NCI-H82 treated with DMSO at 0.1 percent for 48 hours (cell line): ENCODE measurements around the gene APP.
A peak's percentile ranks its signal among the peaks of the same experiment; 100 is the strongest.

ENCODE experiments used
- DNase-seq: peaks from one replicate; lab custom pipeline; 2025; ENCODE audit not compliant: unreplicated experiment; lab: John Stamatoyannopoulos, UW

Gene APP

DNA sequence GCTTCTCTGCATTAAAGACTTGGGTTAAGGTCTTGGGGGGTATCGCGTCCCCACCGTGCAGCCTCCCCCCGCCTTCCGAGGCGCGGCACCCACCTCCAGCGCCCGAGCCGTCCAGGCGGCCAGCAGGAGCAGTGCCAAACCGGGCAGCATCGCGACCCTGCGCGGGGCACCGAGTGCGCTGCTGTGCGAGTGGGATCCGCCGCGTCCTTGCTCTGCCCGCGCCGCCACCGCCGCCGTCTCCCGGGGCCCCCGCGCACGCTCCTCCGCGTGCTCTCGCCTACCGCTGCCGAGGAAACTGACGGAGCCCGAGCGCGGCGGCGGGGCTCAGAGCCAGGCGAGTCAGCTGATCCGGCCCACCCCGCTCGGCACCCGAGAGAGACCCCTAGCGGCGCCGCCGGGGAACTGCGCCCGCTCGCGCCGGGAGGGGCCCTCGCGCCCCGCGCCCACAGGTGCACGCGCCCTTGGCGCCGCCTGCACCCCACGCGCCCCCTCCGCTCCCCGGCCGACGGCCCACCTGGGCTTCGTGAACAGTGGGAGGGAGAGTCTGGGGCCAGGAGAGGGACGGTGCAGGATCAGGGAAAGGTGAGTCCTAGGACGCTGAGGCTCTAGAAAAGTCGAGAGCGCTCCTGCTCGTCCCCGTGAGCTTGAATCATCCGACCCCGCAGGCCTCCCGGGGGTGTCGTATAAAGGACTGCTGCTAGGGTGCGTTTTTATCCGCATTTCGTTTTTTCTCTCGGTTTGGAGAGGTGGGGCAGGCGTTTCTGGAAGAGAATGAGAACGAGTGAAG is at the start of gene APP:
Gene APP (minus strand): TSS at position 300 of the 787 bp plus-strand sequence. CDS start 150 bp downstream, at position 150.
- DNase-seq = peak; percentile 27

DNA sequence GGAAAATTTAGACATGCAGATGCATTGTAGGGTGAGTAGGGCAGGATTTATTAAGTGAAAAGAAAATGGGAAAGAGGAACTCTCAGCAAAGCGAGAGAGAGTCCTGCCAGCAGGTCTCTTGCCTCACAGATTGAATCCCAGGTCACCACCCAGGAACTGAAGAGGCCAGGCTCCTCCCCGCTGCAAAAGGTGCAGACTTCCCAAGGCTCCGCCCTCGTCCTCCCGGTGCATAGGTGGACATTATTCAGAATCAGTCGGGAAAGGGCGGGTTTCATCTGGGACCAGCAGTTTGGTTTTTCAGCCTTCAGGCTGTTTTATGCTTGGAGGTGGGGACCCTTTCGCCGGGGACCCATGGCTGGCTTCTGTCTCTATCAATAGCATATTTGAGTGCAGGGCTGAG is 41.6 kb upstream of the APP start:
- DNase-seq = no peak

DNA sequence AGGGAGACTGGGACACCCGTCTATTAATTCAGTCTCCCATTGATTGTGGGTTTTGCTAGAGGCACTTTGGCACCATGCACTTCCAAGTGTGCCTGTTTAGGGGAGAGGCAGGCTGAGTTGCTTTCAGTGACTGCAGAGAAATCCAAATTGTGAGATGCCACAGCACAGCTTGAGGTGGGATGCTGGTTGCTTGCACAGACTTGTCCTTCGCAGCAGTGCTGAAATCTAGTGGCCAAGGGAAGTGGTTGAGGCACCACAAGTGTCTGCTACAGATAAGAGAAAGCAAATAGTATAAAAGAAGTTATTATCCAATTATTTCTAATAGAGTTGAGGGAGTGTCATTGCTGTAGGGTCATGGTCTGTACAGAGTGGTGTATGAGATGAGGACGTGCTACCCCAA is 40.0 kb upstream of the APP start:
- DNase-seq = no peak

DNA sequence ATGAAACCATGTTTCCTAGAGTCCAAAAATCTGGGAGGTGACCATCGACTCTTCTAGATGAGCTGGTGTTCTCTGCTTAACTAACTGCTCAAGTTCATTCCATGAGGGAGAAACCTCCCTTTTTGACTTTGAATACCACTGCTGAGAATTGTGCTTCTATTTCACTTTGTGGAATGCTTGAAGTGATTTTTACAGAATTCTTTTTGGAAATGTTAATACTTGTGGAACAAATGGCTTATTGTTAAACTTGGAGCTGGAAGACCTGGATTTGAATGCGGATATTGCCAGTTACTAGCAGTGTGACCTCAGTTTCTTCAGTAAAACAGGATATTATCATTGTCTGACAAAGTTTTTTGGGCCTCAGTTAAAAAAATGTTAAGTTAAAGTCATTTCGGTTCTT is 36.5 kb upstream of the APP start:
- no peak for DNase-seq

DNA sequence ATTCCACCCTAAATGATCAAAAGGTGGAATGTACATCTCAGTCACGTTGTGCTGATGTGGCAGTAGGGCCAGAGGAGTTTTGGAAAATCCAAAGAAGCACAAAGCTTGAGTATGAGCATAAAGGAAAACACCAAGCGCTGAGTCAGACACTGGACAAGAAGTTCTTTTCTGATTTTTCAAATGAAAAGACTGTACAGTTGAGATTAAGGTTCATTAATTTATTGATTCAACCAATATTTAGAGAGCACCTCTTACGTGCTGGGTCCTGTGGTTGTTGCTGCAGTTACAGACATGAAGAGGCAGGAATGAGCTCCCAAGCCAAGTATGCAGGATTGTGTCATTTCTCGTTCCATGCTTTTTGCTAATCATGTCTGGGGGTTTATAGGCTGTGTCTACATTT is 28.9 kb upstream of the APP start:
- DNase-seq = no peak

DNA sequence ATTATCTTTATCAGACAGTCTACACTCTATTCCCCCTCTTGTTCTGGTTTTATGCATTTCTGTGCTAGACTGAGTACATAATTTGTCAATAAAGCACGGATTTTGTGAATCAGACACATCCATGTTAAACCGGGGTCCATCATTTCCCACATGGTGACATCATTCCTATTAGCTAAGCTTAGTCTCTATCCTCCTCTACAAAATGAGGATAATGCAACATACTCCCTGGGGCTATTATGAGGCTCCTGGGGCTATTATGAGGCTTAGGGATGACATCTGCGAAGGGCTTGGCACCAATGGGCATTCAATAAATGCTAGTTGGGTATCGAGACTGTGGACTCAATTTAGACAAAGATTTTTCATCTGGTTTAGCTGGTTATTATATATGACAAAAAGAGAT is 25.1 kb upstream of the APP start:
- DNase-seq = no peak

- DNase-seq = no peak
Observed at GRCh38 chr21:26194811-26195251, 24.3 kb upstream of the APP start.

GRCh38 chr21:26194326-26194725 is 23.8 kb upstream of the APP start:
- DNase-seq = no peak

DNA sequence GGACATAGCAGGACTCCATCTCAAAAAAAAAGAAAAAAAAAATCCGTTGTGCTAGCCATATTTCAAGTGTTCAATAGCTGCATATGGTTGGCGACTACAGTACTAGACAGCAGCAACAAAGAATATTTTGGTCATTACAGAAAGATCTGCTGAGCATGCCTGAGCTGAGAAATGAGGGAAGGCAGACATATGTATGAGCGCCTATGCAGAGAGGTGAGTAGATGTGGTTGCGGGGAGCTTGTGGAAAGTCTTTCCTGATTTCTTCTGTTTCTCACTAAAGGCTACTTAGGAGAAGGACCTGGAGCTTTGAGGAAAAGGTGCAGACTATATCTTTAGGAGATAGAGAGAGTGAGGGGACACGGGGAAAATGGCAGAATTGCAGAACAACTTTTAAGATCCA is 21.0 kb upstream of the APP start:
- no peak for DNase-seq

GRCh38 chr21:26188422-26188821 is 17.9 kb upstream of the APP start:
- no peak for DNase-seq

DNA sequence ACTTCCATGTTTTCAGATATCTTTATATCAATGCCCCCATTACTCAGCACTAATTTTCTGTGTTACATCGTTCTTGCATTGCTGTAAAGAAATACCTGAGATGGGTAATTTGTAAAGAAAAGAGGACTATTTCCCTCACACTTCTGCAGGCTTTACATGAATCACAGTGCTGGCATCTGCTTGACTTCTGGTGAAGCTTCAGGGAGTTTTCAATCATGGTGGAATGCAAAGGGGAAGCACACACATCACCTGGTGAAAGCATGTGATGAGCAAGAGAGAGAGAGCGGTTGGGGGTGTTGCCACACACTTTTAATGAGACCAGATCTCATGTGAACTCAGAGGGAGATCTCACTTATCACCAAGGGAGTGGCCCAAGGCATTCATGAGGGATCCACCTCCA is 14.9 kb upstream of the APP start:
- DNase-seq = no peak

DNA sequence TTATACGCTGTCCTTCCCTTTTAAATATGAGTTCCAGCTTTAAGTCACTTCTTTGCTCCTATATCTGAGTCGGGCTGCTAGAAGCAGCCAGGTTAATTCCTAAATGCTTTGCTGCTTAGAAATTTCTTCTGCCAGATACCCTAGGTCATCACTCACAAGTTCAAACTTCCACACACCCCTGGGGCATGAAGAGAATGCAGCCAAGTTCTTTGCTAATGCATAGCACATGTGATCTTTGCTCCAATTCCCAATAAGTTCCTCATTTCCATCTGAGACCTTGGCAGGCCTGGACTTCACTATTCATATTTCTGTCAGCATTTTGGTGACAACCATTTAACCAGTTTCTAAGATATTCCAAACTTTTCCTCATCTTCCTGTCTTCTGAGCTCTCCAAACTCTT is 14.5 kb upstream of the APP start:
- DNase-seq = no peak

DNA sequence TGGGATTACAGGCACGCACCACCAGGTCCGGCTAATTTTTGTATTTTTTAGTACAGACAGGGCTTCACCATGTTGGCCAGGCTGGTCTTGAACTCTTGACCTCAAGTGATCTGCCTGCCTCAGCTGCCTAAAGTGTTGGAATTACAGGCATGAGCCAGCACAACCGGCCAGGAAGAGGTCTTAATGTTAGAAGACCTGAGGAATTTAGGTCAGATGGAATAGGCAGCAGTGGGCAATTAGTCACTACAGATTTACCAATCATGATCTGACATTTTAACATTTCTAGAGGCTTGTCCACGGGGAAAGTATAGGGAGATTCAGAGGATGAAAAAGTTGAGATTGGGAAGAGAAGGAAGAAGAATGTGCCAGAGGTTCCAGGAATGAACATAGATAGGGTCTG is 8.9 kb upstream of the APP start:
- no peak for DNase-seq

- no peak for DNase-seq
Observed at GRCh38 chr21:26177746-26178426, 7.3 kb upstream of the APP start.

DNA sequence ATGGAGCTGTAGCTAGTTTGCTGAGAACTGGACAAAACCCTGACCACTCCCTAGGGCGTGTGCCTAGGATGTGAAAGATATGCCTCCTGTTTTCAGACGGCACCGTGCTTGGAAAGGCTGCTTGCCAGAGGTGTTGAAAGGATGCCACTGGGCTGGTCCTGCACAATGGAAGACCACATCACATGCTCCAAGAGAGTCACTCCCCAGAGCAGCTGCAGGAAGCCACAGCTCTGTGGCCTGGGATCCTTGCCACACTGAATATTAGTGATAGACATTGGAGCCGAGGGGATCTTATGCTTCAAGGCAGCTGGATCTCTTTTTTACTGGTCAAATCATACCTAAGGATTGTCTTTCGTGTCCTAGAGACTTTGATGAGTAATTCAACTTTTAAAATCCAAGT is 6.6 kb upstream of the APP start:
- DNase-seq = no peak

DNA sequence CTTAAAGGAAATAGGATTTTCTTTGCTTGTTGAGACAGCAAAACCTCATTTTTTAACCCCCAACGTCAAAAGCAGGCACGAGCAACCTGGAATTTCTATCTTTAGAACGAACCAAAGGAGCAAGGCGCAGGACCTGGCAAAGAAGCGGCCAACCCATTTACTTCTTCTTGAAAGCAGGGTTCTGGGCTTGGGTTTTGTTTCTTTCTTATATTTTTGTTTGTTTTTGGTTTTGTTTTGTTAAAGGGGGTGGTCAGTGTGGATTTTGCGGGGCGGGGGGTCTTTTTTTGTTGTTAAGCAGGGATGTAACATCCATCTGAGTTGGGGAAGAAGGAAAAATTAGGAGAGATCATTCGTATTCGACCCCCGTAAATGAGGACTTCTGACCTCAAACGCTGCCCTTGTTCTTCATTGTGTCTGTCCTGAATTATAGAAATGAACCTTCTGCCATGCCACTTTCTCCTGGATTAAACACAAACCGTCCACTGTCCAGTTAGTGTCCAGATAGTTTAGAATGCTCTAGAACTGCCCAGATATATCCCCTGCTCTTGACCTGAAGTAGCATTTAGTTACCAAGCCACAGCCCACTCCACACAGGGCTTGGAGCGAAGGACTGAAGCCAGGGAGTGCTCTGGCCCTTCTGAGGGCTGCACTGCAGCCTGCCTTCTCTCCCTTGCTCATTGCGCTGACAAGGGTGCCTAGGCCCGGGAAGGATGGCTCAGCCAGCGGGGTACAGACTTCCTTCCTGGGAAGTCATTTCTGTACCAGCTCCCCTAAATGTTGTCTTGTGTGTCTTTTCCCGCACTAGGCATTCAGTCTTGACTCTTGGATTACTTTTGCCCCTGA is 909 bp upstream of the APP start:
- no peak for DNase-seq

DNA sequence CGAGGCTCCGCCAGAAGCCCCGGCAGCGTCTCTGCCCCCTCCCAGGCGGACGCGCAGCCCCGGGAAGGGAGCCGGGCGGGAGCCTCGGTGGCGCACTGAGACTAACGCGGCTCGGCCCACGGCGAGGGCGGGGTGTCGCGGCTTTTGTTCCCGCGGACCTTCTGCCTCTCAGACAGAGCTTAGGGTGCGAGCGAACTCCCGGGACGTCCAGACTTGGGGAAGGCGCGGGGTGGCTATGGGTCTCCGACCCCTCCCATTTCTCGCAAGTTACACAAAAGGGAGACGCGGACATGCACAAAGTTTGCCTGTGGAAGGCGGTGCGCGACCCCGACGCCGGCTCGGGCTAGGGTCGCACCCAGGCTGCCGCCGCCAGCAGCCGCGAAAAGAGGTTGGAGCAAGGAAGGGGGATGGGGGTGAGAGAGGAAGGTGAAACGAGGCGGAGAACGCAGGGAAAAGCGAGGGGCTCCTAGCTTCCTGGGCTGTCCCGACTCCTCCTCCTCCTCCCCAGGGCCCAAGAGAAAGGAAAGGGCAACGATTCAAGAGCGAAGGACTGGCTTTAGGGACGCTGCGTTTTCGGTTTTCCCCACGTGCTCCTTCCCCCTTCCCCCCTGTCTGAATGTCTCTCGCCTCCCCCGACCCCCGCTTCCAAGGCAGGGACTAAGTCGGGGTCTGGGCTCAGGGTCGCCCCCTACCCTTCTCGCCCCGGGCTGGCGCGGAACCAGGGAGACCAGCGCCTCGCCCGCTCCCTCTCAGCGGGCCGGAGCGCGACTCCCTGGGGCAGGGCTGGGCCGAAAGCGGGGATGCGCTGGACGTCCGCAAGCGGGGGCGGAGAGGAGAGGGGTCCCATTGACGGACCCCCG is 729 bp downstream of the APP start:
- DNase-seq = peak; percentile 36

GRCh38 chr21:26169061-26169610 is 1.4 kb downstream of the APP start:
- peak; percentile 26 for DNase-seq

- DNase-seq = no peak
Observed at GRCh38 chr21:26168371-26168770, 2.2 kb downstream of the APP start.

GRCh38 chr21:26167593-26167992 is 3.0 kb downstream of the APP start:
- DNase-seq = no peak
